Measurements from ENCODE around the gene SYCP3.
"Not testable (repeated sequence)": the region's sequence is repeated elsewhere in the genome, so short reads cannot be mapped to it uniquely, and the experiment has no call there.

DNA sequence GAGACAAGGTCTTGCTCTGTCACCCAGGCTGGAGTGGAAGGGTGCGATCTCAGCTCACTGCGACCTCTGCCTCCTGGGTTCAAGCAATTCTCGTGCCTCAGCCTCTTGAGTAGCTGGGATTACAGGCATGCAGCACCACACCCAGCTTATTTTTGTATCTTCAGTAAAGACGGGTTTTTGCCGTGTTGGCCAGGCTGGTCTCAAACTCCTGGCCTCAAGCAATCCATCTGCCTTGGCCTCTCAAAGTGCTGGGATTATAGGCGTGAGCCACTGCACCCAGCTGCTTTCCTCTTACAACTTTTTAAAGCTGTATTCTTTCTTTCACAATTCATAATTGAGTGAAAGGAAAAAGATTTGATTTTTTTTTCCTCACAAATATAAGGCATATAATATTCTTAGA is 57.6 kb downstream of the SYCP3 start:
- TF ChIP-seq, protein P1, sequence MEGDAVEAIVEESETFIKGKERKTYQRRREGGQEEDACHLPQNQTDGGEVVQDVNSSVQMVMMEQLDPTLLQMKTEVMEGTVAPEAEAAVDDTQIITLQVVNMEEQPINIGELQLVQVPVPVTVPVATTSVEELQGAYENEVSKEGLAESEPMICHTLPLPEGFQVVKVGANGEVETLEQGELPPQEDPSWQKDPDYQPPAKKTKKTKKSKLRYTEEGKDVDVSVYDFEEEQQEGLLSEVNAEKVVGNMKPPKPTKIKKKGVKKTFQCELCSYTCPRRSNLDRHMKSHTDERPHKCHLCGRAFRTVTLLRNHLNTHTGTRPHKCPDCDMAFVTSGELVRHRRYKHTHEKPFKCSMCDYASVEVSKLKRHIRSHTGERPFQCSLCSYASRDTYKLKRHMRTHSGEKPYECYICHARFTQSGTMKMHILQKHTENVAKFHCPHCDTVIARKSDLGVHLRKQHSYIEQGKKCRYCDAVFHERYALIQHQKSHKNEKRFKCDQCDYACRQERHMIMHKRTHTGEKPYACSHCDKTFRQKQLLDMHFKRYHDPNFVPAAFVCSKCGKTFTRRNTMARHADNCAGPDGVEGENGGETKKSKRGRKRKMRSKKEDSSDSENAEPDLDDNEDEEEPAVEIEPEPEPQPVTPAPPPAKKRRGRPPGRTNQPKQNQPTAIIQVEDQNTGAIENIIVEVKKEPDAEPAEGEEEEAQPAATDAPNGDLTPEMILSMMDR (IDR thresholded peaks at IDR 0.05): not testable (repeated sequence)
- not testable (repeated sequence) for TF ChIP-seq POLR2A (IDR thresholded peaks at IDR 0.05)
